ENCODE data around the gene PIK3C2G.

Gene PIK3C2G

DNA sequence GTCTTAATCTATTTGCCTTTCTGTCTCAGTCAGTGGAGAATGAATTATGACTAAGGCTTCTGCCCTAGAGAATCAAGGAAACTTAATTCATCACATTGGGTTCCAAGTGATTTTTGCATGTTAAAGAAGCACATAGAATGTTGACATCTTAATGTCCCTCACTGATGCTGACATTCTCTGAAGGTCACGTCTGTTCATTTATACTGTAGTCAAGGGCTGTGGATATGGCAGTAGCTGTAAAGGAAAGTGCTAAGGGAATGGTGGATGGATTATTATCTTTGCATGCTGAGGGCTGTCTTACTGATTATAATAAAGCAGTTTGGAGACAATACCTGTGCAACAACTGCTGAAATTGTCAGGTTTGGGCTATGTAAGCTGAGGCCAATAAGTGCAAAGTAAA is 315.3 kb downstream of the PIK3C2G start:
- Histone ChIP-seq H3K4me1 (ENCODE audit: insufficient read depth, low read length, poor library complexity, severe bottlenecking) (no peaks in the 10 kb centered on the region), H4K20me1 (ENCODE audit: insufficient read depth, low read length, poor library complexity, severe bottlenecking) (no peaks in the 10 kb centered on the region), H3K27me3 (ENCODE audit: insufficient read depth, low read length, poor library complexity, severe bottlenecking) (no peaks in the 10 kb centered on the region), H3K9ac (ENCODE audit: low read depth, low read length, poor library complexity, severe bottlenecking) (no peak overlapping the region), H3K9me3 (ENCODE audit: insufficient read depth, low read depth, low read length) (no peaks in the 10 kb centered on the region), H3K9me2 (replicated peaks; ENCODE audit: low read depth, low read length) (no peaks in the 10 kb centered on the region), H3K36me3 (ENCODE audit: insufficient read depth, low read length) (no peaks in the 10 kb centered on the region), H3K4me2 (ENCODE audit: low read depth, low read length, poor library complexity, severe bottlenecking) (no peak overlapping the region), H2AFZ (ENCODE audit: low read length) (no peak overlapping the region), H3F3A (ENCODE audit: low read depth) (no peaks in the 10 kb centered on the region), H3K79me2 (ENCODE audit: insufficient read depth, low read length) (no peaks in the 10 kb centered on the region), H3K4me3 (ENCODE audit: low read length, poor library complexity, severe bottlenecking) (no peak overlapping the region)
- TF ChIP-seq, protein P1, sequence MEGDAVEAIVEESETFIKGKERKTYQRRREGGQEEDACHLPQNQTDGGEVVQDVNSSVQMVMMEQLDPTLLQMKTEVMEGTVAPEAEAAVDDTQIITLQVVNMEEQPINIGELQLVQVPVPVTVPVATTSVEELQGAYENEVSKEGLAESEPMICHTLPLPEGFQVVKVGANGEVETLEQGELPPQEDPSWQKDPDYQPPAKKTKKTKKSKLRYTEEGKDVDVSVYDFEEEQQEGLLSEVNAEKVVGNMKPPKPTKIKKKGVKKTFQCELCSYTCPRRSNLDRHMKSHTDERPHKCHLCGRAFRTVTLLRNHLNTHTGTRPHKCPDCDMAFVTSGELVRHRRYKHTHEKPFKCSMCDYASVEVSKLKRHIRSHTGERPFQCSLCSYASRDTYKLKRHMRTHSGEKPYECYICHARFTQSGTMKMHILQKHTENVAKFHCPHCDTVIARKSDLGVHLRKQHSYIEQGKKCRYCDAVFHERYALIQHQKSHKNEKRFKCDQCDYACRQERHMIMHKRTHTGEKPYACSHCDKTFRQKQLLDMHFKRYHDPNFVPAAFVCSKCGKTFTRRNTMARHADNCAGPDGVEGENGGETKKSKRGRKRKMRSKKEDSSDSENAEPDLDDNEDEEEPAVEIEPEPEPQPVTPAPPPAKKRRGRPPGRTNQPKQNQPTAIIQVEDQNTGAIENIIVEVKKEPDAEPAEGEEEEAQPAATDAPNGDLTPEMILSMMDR (conservative IDR thresholded peaks at IDR 0.05; ENCODE audit: low read length) = no peak
- no peak for TF ChIP-seq EZH2phosphoT487 (IDR thresholded peaks at IDR 0.05; ENCODE audit: borderline replicate concordance)

- H4K20me1 ChIP-seq (ENCODE audit: insufficient read depth, low read length, poor library complexity, severe bottlenecking) = no peaks in the 10 kb centered on the region
- no peaks in the 10 kb centered on the region for H3K9me2 ChIP-seq (replicated peaks; ENCODE audit: low read depth, low read length)
- H3K27me3 ChIP-seq (ENCODE audit: insufficient read depth, low read length, poor library complexity, severe bottlenecking) = no peaks in the 10 kb centered on the region
- H3F3A ChIP-seq (ENCODE audit: low read depth) = no peaks in the 10 kb centered on the region
- H2AFZ ChIP-seq (ENCODE audit: low read length) = no peak overlapping the region
- H3K4me2 ChIP-seq (ENCODE audit: low read depth, low read length, poor library complexity, severe bottlenecking) = no peak overlapping the region
- H3K9me3 ChIP-seq (ENCODE audit: insufficient read depth, low read depth, low read length) = no peaks in the 10 kb centered on the region
- H3K4me1 ChIP-seq (ENCODE audit: insufficient read depth, low read length, poor library complexity, severe bottlenecking) = no peaks in the 10 kb centered on the region
- H3K36me3 ChIP-seq (ENCODE audit: insufficient read depth, low read length) = no peaks in the 10 kb centered on the region
- no peak overlapping the region for H3K4me3 ChIP-seq (ENCODE audit: low read length, poor library complexity, severe bottlenecking)
- no peak overlapping the region for H3K9ac ChIP-seq (ENCODE audit: low read depth, low read length, poor library complexity, severe bottlenecking)
- H3K79me2 ChIP-seq (ENCODE audit: insufficient read depth, low read length) = no peaks in the 10 kb centered on the region
- no peak for TF ChIP-seq EZH2phosphoT487 (IDR thresholded peaks at IDR 0.05; ENCODE audit: borderline replicate concordance)
- TF ChIP-seq, protein P1 (conservative IDR thresholded peaks at IDR 0.05; ENCODE audit: low read length) = no peak
These were observed 316.9 kb downstream of the PIK3C2G start for GRCh38 chr12:18578191-18578590.

- H4K20me1 ChIP-seq (ENCODE audit: insufficient read depth, low read length, poor library complexity, severe bottlenecking) = no peaks in the 10 kb centered on the region
- H3K4me2 ChIP-seq (ENCODE audit: low read depth, low read length, poor library complexity, severe bottlenecking) = no peak overlapping the region
- H3F3A ChIP-seq (ENCODE audit: low read depth) = no peaks in the 10 kb centered on the region
- H3K9me2 ChIP-seq (replicated peaks; ENCODE audit: low read depth, low read length) = no peaks in the 10 kb centered on the region
- H3K4me1 ChIP-seq (ENCODE audit: insufficient read depth, low read length, poor library complexity, severe bottlenecking) = no peaks in the 10 kb centered on the region
- no peaks in the 10 kb centered on the region for H3K9me3 ChIP-seq (ENCODE audit: insufficient read depth, low read depth, low read length)
- no peaks in the 10 kb centered on the region for H3K27me3 ChIP-seq (ENCODE audit: insufficient read depth, low read length, poor library complexity, severe bottlenecking)
- no peak overlapping the region for H3K4me3 ChIP-seq (ENCODE audit: low read length, poor library complexity, severe bottlenecking)
- no peak overlapping the region for H3K9ac ChIP-seq (ENCODE audit: low read depth, low read length, poor library complexity, severe bottlenecking)
- no peaks in the 10 kb centered on the region for H3K79me2 ChIP-seq (ENCODE audit: insufficient read depth, low read length)
- TF ChIP-seq, protein P1 (conservative IDR thresholded peaks at IDR 0.05; ENCODE audit: low read length) = no peak
- no peak for TF ChIP-seq EZH2phosphoT487 (IDR thresholded peaks at IDR 0.05; ENCODE audit: borderline replicate concordance)
- H2AFZ ChIP-seq (ENCODE audit: low read length) = no peak overlapping the region
- no peaks in the 10 kb centered on the region for H3K36me3 ChIP-seq (ENCODE audit: insufficient read depth, low read length)
These were observed 319.0 kb downstream of the PIK3C2G start for GRCh38 chr12:18580291-18580690.

Measured in Loucy (cell line).